ENCODE measurements around the gene OLFM2. TPM values are rescaled to one million over a fixed set of nuclear protein-coding genes. Genes with fewer than 3 reads are reported as not detected.

Gene OLFM2
- total RNA-seq, 1 donor from 2014 or later: 33.1 TPM

GRCh38 chr19:9857920-9858746, 78.2 kb downstream of the OLFM2 start:
- Mint-ChIP-seq H3K27me3 (no peaks in the 10 kb centered on the region), H3K36me3 (peaks cover 16% of the 10 kb centered on the region), H3K4me3 (no peak overlapping the region), H3K4me1 (ENCODE audit: unreplicated experiment) (no peaks in the 10 kb centered on the region), H3K27ac (no peak overlapping the region), H3K9me3 (no peaks in the 10 kb centered on the region)
- no peak for TF ChIP-seq CTCF (conservative IDR thresholded peaks at IDR 0.05)
- DNase-seq (ENCODE audit: extremely low spot score, unreplicated experiment): no peak

- no peak for DNase-seq (ENCODE audit: extremely low spot score, unreplicated experiment)
- no peaks in the 10 kb centered on the region for H3K27me3 Mint-ChIP-seq
- no peaks in the 10 kb centered on the region for H3K4me1 Mint-ChIP-seq (ENCODE audit: unreplicated experiment)
- peaks cover 16% of the 10 kb centered on the region for H3K36me3 Mint-ChIP-seq
- no peak overlapping the region for H3K27ac Mint-ChIP-seq
- H3K4me3 Mint-ChIP-seq: no peak overlapping the region
- TF ChIP-seq CTCF (conservative IDR thresholded peaks at IDR 0.05): no peak
- H3K9me3 Mint-ChIP-seq: no peaks in the 10 kb centered on the region
These were observed 79.1 kb downstream of the OLFM2 start for GRCh38 chr19:9857076-9857721.

GRCh38 chr19:9856609-9857008, 79.7 kb downstream of the OLFM2 start:
- Mint-ChIP-seq H3K4me1 (ENCODE audit: unreplicated experiment) (no peaks in the 10 kb centered on the region), H3K27me3 (no peaks in the 10 kb centered on the region), H3K27ac (no peak overlapping the region), H3K9me3 (no peaks in the 10 kb centered on the region), H3K4me3 (no peak overlapping the region), H3K36me3 (peaks cover 16% of the 10 kb centered on the region)
- DNase-seq (ENCODE audit: extremely low spot score, unreplicated experiment): no peak
- TF ChIP-seq CTCF (conservative IDR thresholded peaks at IDR 0.05): no peak

- no peak for DNase-seq (ENCODE audit: extremely low spot score, unreplicated experiment)
- no peak overlapping the region for H3K27ac Mint-ChIP-seq
- TF ChIP-seq CTCF (conservative IDR thresholded peaks at IDR 0.05): no peak
- H3K9me3 Mint-ChIP-seq: no peaks in the 10 kb centered on the region
- no peaks in the 10 kb centered on the region for H3K27me3 Mint-ChIP-seq
- H3K4me1 Mint-ChIP-seq (ENCODE audit: unreplicated experiment): no peaks in the 10 kb centered on the region
- H3K36me3 Mint-ChIP-seq: peaks cover 16% of the 10 kb centered on the region
- H3K4me3 Mint-ChIP-seq: no peak overlapping the region
These were observed 82.0 kb downstream of the OLFM2 start for GRCh38 chr19:9854282-9854846.

- no peaks in the 10 kb centered on the region for H3K27me3 Mint-ChIP-seq
- H3K27ac Mint-ChIP-seq: no peak overlapping the region
- TF ChIP-seq CTCF (conservative IDR thresholded peaks at IDR 0.05): no peak
- DNase-seq (ENCODE audit: extremely low spot score, unreplicated experiment): no peak
- no peak overlapping the region for H3K4me3 Mint-ChIP-seq
- H3K36me3 Mint-ChIP-seq: peaks cover 7% of the 10 kb centered on the region
- H3K9me3 Mint-ChIP-seq: no peaks in the 10 kb centered on the region
- H3K4me1 Mint-ChIP-seq (ENCODE audit: unreplicated experiment): no peaks in the 10 kb centered on the region
These were observed 85.9 kb downstream of the OLFM2 start for GRCh38 chr19:9850235-9850959.

All from type B pancreatic cell (in vitro differentiated cells).